CD14-positive monocyte (primary cell): ENCODE results near the gene MEI1. TPM values are rescaled to one million over a fixed set of nuclear protein-coding genes. Genes with fewer than 3 reads are reported as not detected.
A peak's percentile ranks its signal among the peaks of the same experiment; 100 is the strongest.

Source experiments
- DNase-seq, 3 donors: peaks; one replicate each; pipeline ENCODE4 v3.0.0-alpha.2; 2011 to 2022
- H2AFZ ChIP-seq: 2 replicates; pipeline ENCODE4 v1.6.0; 2012; ENCODE audit warnings: mild to moderate bottlenecking, low read depth, low read length, inconsistent platforms; ENCODE audit not compliant: insufficient read depth, poor library complexity, severe bottlenecking
- H3K27ac ChIP-seq, 2 donors: 1 replicate in 1 of 2; 2 replicates in 1 of 2; pipeline ENCODE4 v1.5.1; 2012 to 2013; ENCODE audit warnings: low read length in 2 of 2, control low read depth in 1 of 2, inconsistent platforms in 1 of 2, low read depth in 1 of 2, mild to moderate bottlenecking in 1 of 2
- H3K27me3 ChIP-seq, 2 donors: one replicate each; pipeline versions ENCODE4 v1.6.0 to v1.6.1; 2011 to 2013; ENCODE audit warnings: low read length in 2 of 2; ENCODE audit not compliant: control insufficient read depth in 2 of 2, insufficient read depth in 2 of 2
- H3K36me3 ChIP-seq, 2 donors: replicated peaks in 1 of 2; 1 replicate in 1 of 2; 2 replicates in 1 of 2; pipeline versions ENCODE4 v1.5.1 to v1.6.1; 2012 to 2013; ENCODE audit warnings: low read length in 2 of 2, control low read depth in 1 of 2, inconsistent platforms in 1 of 2, mild to moderate bottlenecking in 1 of 2; ENCODE audit not compliant: insufficient read depth in 2 of 2, control insufficient read depth in 1 of 2
- H3K4me1 ChIP-seq, 2 donors: 1 replicate in 1 of 2; 2 replicates in 1 of 2; pipeline versions ENCODE4 v1.5.1 to v1.6.1; 2012 to 2013; ENCODE audit warnings: low read length in 2 of 2, control low read depth in 1 of 2, inconsistent platforms in 1 of 2, mild to moderate bottlenecking in 1 of 2, moderate library complexity in 1 of 2; ENCODE audit not compliant: insufficient read depth in 2 of 2, control insufficient read depth in 1 of 2
- H3K4me2 ChIP-seq: replicated peaks from 2 replicates; pipeline ENCODE3; 2012; ENCODE audit warnings: low read length, moderate library complexity, mild to moderate bottlenecking; ENCODE audit not compliant: poor library complexity, severe bottlenecking; ENCODE audit errors: extremely low read depth
- H3K4me3 ChIP-seq, 3 experiments: fragments of 200-600 bp in 1 of 3; sonication (generic) in 1 of 3; replicated peaks in 1 of 3; 1 replicate in 2 of 3; 2 replicates in 1 of 3; pipeline ENCODE4 v1.5.1; 2011 to 2013; ENCODE audit warnings: low read length in 3 of 3, mild to moderate bottlenecking in 3 of 3, control low read depth in 2 of 3, low read depth in 2 of 3, inconsistent platforms in 1 of 3, moderate library complexity in 1 of 3
- H3K79me2 ChIP-seq: 2 replicates; pipeline ENCODE4 v1.6.0; 2012; ENCODE audit warnings: mild to moderate bottlenecking, control low read depth, inconsistent platforms, low read length, moderate library complexity; ENCODE audit not compliant: insufficient read depth
- H3K9ac ChIP-seq: 2 replicates; pipeline ENCODE4 v1.6.0; 2017; ENCODE audit warnings: low read length, mild to moderate bottlenecking; ENCODE audit not compliant: insufficient read depth, poor library complexity, severe bottlenecking
- H3K9me3 ChIP-seq, 2 donors: replicated peaks in 1 of 2; 1 replicate in 1 of 2; 2 replicates in 1 of 2; pipeline versions ENCODE4 v1.5.1 to v1.6.1; 2012 to 2013; ENCODE audit warnings: low read length in 2 of 2, control low read depth in 1 of 2; ENCODE audit not compliant: control insufficient read depth in 1 of 2, insufficient read depth in 1 of 2
- H4K20me1 ChIP-seq: 2 replicates; pipeline ENCODE4 v1.6.0; 2012; ENCODE audit warnings: mild to moderate bottlenecking, low read length, control low read depth, moderate library complexity; ENCODE audit not compliant: insufficient read depth
- H3K27ac Mint-ChIP-seq, 7 donors: one replicate each; pipeline ENCODE4 v1.8.0; 2020; ENCODE audit warnings: mild to moderate bottlenecking in 7 of 7, mixed read lengths in 7 of 7, moderate library complexity in 6 of 7, inconsistent platforms in 2 of 7
- H3K27me3 Mint-ChIP-seq, 3 donors: one replicate each; pipeline ENCODE4 v1.8.0; 2021 to 2022; ENCODE audit warnings: low read depth in 3 of 3, mild to moderate bottlenecking in 3 of 3, mixed read lengths in 3 of 3, moderate library complexity in 3 of 3, inconsistent platforms in 1 of 3
- H3K36me3 Mint-ChIP-seq, 2 donors: one replicate each; pipeline ENCODE4 v1.8.0; 2020; ENCODE audit warnings: mixed read lengths in 2 of 2, inconsistent platforms in 1 of 2, mild to moderate bottlenecking in 1 of 2
- H3K4me1 Mint-ChIP-seq: one replicate; pipeline ENCODE4 v1.8.0; 2020; ENCODE audit warnings: mild to moderate bottlenecking, mixed read lengths
- H3K4me3 Mint-ChIP-seq, 2 donors: one replicate each; pipeline ENCODE4 v1.8.0; 2020; ENCODE audit warnings: mild to moderate bottlenecking in 2 of 2, mixed read lengths in 2 of 2, moderate library complexity in 1 of 2
- H3K9me3 Mint-ChIP-seq, 7 donors: one replicate each; pipeline ENCODE4 v1.8.0; 2020 to 2022; ENCODE audit warnings: mixed read lengths in 7 of 7, mild to moderate bottlenecking in 6 of 7, moderate library complexity in 6 of 7, inconsistent platforms in 2 of 7
- WGBS: methylation state at CpG from one replicate; pipeline ENCODE4 v1.1.5; 2013; ENCODE audit warnings: missing lambda C conversion rate; ENCODE audit not compliant: insufficient coverage; 5-methylcytosine and 5-hydroxymethylcytosine counted together
- intact Hi-C, 2 donors: fragments of 100-400 bp; cut with micrococcal nuclease; formaldehyde crosslinking; loops; one replicate each; pipeline versions ENCODE4 v1.15.0 to v1.15.1; 2023
- polyA plus RNA-seq, 3 donors: library from polyadenylated mRNA; depleted of rRNA in 1 of 3; unstranded in 2 of 3; stranded (reverse) in 1 of 3; fragments of 300-500 nt in 2 of 3; fragments of >200 nt in 1 of 3; fragmentation: Illumina TruSeq in 2 of 3; gene quantifications; 1 replicate in 2 of 3; 2 replicates in 1 of 3; pipeline ENCODE4 v1.2.3, GENCODE V29; 2012 to 2021
- TF ChIP-seq, protein P1 (sequence below): fragments of 200-600 bp; IDR thresholded peaks from one replicate; pipeline ENCODE4 v1.8.0; 2022; ENCODE audit warnings: antibody characterized with exemption, mild to moderate bottlenecking

Gene MEI1
- polyA plus RNA-seq, 3 donors: 12.3 to 40.0 (median 37.0) TPM

- Histone ChIP-seq H3K9ac (no peak overlapping the region), H3K27me3 (no peaks in the 10 kb centered on the region), H3K4me1 (peaks cover 6 to 18% of the 10 kb centered on the region in 2 donors), H3K4me2 (no peak overlapping the region), H2AFZ (no peak overlapping the region), H4K20me1 (peaks cover 91% of the 10 kb centered on the region), H3K27ac (no peak overlapping the region), H3K9me3 (no peaks in the 10 kb centered on the region), H3K79me2 (peaks cover 96% of the 10 kb centered on the region), H3K4me3 (no peak overlapping the region), H3K36me3 (peaks cover 13 to 49% of the 10 kb centered on the region in 2 donors)
- no peaks in the 10 kb centered on the region for H3K27me3 Mint-ChIP-seq
- intact Hi-C loops: no loop called here
- 90% methylated on average over 6 of the region's 8 CpGs for WGBS
- peaks cover 45% of the 10 kb centered on the region for H3K4me1 Mint-ChIP-seq
- TF ChIP-seq, protein P1, sequence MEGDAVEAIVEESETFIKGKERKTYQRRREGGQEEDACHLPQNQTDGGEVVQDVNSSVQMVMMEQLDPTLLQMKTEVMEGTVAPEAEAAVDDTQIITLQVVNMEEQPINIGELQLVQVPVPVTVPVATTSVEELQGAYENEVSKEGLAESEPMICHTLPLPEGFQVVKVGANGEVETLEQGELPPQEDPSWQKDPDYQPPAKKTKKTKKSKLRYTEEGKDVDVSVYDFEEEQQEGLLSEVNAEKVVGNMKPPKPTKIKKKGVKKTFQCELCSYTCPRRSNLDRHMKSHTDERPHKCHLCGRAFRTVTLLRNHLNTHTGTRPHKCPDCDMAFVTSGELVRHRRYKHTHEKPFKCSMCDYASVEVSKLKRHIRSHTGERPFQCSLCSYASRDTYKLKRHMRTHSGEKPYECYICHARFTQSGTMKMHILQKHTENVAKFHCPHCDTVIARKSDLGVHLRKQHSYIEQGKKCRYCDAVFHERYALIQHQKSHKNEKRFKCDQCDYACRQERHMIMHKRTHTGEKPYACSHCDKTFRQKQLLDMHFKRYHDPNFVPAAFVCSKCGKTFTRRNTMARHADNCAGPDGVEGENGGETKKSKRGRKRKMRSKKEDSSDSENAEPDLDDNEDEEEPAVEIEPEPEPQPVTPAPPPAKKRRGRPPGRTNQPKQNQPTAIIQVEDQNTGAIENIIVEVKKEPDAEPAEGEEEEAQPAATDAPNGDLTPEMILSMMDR: no peak
- H3K9me3 Mint-ChIP-seq: no peaks in the 10 kb centered on the region
- peaks cover 33 to 44% of the 10 kb centered on the region in 2 donors for H3K36me3 Mint-ChIP-seq
- no peak overlapping the region for H3K4me3 Mint-ChIP-seq
- H3K27ac Mint-ChIP-seq: peak overlapping the region in 1 of 7 donors; percentile 5
- no peak for DNase-seq
These were observed 144.0 kb downstream of the MEI1 start for GRCh38 chr22:41842996-41843970.

DNA sequence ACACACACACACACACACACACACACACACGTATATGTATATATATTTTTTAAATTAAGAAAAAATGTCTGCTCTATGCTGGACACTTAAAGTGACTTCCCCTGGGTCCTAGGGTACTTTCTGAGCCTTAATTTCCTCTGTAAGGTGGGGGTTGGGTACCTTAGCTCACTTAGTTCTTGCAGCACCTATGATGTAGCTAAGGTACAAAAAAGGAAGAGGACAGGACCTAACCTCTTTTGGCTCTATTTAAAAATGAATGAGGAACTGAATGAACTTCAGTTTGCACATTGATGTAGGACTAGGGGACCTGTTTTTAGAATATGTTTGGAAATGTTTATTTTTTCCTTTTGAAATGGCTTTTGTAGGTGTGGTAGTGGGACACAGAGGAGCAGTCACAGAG lies 144.7 kb downstream of the MEI1 start:
- no CpG with 5 or more reads among the region's 1 CpG for WGBS
- Mint-ChIP-seq H3K27ac (no peak overlapping the region), H3K9me3 (no peaks in the 10 kb centered on the region), H3K4me3 (no peak overlapping the region), H3K27me3 (no peaks in the 10 kb centered on the region), H3K36me3 (peaks cover 27 to 37% of the 10 kb centered on the region in 2 donors), H3K4me1 (peaks cover 47% of the 10 kb centered on the region)
- peaks cover 84% of the 10 kb centered on the region for H4K20me1 ChIP-seq
- no peak overlapping the region for H3K27ac ChIP-seq
- H3K27me3 ChIP-seq: no peaks in the 10 kb centered on the region
- no peak overlapping the region for H2AFZ ChIP-seq
- peaks cover 13 to 25% of the 10 kb centered on the region in 2 donors for H3K4me1 ChIP-seq
- TF ChIP-seq, protein P1: no peak
- H3K4me2 ChIP-seq: no peak overlapping the region
- no peaks in the 10 kb centered on the region for H3K9me3 ChIP-seq
- H3K4me3 ChIP-seq: no peak overlapping the region
- intact Hi-C loops: no loop called here
- DNase-seq: no peak
- H3K36me3 ChIP-seq: peaks cover 9 to 41% of the 10 kb centered on the region in 2 donors
- H3K79me2 ChIP-seq: peaks cover 95% of the 10 kb centered on the region
- H3K9ac ChIP-seq: no peak overlapping the region
